Esophagus squamous epithelium (tissue), 5 donors: ENCODE results near the gene DICER1. TPM values are rescaled to one million over a fixed set of nuclear protein-coding genes. Genes with fewer than 3 reads are reported as not detected.

Experiments used
- DNase-seq: peaks from one replicate; lab custom pipeline; 2025; lab: John Stamatoyannopoulos, UW
- H3K27ac ChIP-seq, 4 donors: fragments of 200-600 bp; sonication (generic); one replicate each; pipeline ENCODE4 v1.5.1; 2016 to 2019; ENCODE audit warnings: mild to moderate bottlenecking in 1 of 4
- H3K27me3 ChIP-seq, 4 donors: fragments of 200-600 bp; sonication (generic); 1 replicate in 3 of 4; 2 replicates in 1 of 4; pipeline versions ENCODE4 v1.5.1 to v1.6.0; 2017 to 2021; ENCODE audit warnings: antibody characterized with exemption in 1 of 4
- H3K36me3 ChIP-seq, 3 donors: fragments of 200-600 bp; sonication (generic); one replicate each; pipeline ENCODE4 v1.5.1; 2016 to 2019
- H3K4me1 ChIP-seq, 3 donors: fragments of 200-600 bp; sonication (generic); one replicate each; pipeline ENCODE4 v1.5.1; 2017 to 2019
- H3K4me3 ChIP-seq, 4 donors: fragments of 200-600 bp; sonication (generic); 1 replicate in 3 of 4; 2 replicates in 1 of 4; pipeline ENCODE4 v1.5.1; 2016 to 2019; ENCODE audit warnings: mild to moderate bottlenecking in 2 of 4, moderate library complexity in 1 of 4
- H3K9me3 ChIP-seq, 3 donors: fragments of 200-600 bp; sonication (generic); one replicate each; pipeline ENCODE4 v1.5.1; 2016 to 2019
- POLR2A ChIP-seq, 4 donors: fragments of 450-650 bp; IDR thresholded peaks; one replicate each; pipeline ENCODE4 v1.6.1; 2017; ENCODE audit warnings: antibody characterized with exemption in 4 of 4, mild to moderate bottlenecking in 4 of 4, moderate library complexity in 3 of 4
- WGBS, 2 donors: methylation state at CpG; one replicate each; pipeline ENCODE4 v1.1.5; 2018; 5-methylcytosine and 5-hydroxymethylcytosine counted together
- intact Hi-C: fragments of 100-400 bp; cut with DNase I; formaldehyde crosslinking; loops from one replicate; pipeline ENCODE4 v1.15.0; 2022
- total RNA-seq, 4 donors: library from RNA; depleted of rRNA; stranded (reverse); fragments of >200 nt; gene quantifications; one replicate each; pipeline ENCODE4 v1.1.0, GENCODE V29; 2016
- TF ChIP-seq, protein P1 (sequence below), 6 experiments: fragments of 450-650 bp in 4 of 6; fragments of 200-600 bp in 2 of 6; sonication (generic) in 2 of 6; IDR thresholded peaks; one replicate each; pipeline ENCODE4 v1.5.1; 2016 to 2019; ENCODE audit warnings: antibody characterized with exemption in 6 of 6, mild to moderate bottlenecking in 4 of 6, moderate library complexity in 4 of 6
- donor health status: DM: yes; HTN: yes; CAD: no.

DICER1 gene
- total RNA-seq, 4 donors from 2014 or later = 39.4 to 79.7 (median 55.7) TPM

GRCh38 chr14:95199298-95199983 lies 42.1 kb upstream of the DICER1 start:
- Histone ChIP-seq H3K9me3 (no peaks in the 10 kb centered on the region), H3K27ac (no peak overlapping the region), H3K4me3 (no peak overlapping the region), H3K27me3 (no peaks in the 10 kb centered on the region), H3K36me3 (peaks cover 0 to 24% (median 5%) of the 10 kb centered on the region in 3 donors), H3K4me1 (peaks cover 0 to 24% (median 0%) of the 10 kb centered on the region in 3 donors)
- WGBS, 2 donors = 81 to 82% methylated on average over 7 to 8 of the region's 8 CpGs
- TF ChIP-seq, protein P1, sequence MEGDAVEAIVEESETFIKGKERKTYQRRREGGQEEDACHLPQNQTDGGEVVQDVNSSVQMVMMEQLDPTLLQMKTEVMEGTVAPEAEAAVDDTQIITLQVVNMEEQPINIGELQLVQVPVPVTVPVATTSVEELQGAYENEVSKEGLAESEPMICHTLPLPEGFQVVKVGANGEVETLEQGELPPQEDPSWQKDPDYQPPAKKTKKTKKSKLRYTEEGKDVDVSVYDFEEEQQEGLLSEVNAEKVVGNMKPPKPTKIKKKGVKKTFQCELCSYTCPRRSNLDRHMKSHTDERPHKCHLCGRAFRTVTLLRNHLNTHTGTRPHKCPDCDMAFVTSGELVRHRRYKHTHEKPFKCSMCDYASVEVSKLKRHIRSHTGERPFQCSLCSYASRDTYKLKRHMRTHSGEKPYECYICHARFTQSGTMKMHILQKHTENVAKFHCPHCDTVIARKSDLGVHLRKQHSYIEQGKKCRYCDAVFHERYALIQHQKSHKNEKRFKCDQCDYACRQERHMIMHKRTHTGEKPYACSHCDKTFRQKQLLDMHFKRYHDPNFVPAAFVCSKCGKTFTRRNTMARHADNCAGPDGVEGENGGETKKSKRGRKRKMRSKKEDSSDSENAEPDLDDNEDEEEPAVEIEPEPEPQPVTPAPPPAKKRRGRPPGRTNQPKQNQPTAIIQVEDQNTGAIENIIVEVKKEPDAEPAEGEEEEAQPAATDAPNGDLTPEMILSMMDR (IDR thresholded peaks at IDR 0.05) = no peak
- TF ChIP-seq POLR2A (IDR thresholded peaks at IDR 0.05) = no peak
- intact Hi-C loops = no loop called here
- DNase-seq = no peak

GRCh38 chr14:95198320-95198719 lies 41.0 kb upstream of the DICER1 start:
- Histone ChIP-seq H3K36me3 (peaks cover 0 to 16% (median 0%) of the 10 kb centered on the region in 3 donors), H3K4me1 (peaks cover 0 to 24% (median 0%) of the 10 kb centered on the region in 3 donors), H3K27me3 (no peaks in the 10 kb centered on the region), H3K4me3 (no peak overlapping the region), H3K27ac (peak overlapping the region in 1 of 4 donors; percentile 49), H3K9me3 (no peaks in the 10 kb centered on the region)
- TF ChIP-seq POLR2A (IDR thresholded peaks at IDR 0.05) = no peak
- TF ChIP-seq, protein P1 (IDR thresholded peaks at IDR 0.05) = no peak
- DNase-seq = no peak
- intact Hi-C loops = no loop called here
- WGBS, 2 donors = 73 to 94% methylated on average over 3 to 5 of the region's 9 CpGs

GRCh38 chr14:95197551-95197950 lies 40.2 kb upstream of the DICER1 start:
- H3K36me3 ChIP-seq = peaks cover 0 to 8% (median 0%) of the 10 kb centered on the region in 3 donors
- no peaks in the 10 kb centered on the region for H3K9me3 ChIP-seq
- intact Hi-C loops = no loop called here
- no peaks in the 10 kb centered on the region for H3K27me3 ChIP-seq
- peak overlapping the region in 3 of 4 donors; percentile 25 to 51 (median 49) for H3K27ac ChIP-seq
- peaks cover 0 to 24% (median 0%) of the 10 kb centered on the region in 3 donors for H3K4me1 ChIP-seq
- TF ChIP-seq, protein P1 (IDR thresholded peaks at IDR 0.05) = no peak
- TF ChIP-seq POLR2A (IDR thresholded peaks at IDR 0.05) = no peak
- WGBS, 2 donors = 48 to 73% methylated on average over 4 to 8 of the region's 8 CpGs
- no peak overlapping the region for H3K4me3 ChIP-seq
- DNase-seq = no peak

DNA sequence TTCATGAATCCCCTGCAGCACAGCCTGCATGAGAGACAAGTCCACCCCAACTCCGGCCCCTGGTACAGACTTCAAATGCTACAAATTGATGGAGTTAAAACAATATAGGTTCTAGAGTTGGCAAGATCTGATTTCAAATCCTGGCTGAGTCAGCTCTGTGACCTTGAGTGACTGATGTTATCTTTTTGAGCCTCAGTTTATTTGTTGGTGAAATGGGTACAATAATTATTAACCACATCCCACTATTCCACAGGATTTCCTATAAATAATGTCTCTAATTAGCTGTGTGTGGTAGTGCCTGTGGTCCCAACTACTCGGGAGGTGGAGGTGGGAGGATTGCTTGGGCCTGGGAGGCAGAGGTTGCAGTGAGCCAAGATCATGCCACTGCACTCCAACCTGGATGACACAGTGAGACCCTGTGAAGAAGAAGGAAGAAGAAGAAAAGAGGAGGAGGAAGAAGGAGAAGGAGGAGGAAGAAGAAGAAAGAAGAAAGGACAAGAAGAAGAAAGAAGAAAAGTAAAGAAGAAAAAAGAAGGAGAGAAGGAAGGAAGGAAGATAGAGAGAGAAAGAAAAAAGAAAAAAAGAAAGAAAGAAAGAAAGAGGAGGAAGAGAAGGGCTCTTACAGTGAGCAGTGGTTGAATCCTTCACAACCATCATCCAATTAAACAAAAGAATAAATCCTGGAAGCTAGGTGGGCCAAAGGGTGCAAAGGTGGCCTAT lies 39.7 kb upstream of the DICER1 start:
- intact Hi-C loops = no loop called here
- 78 to 86% methylated on average over 2 of the region's 2 CpGs for WGBS, 2 donors
- H3K36me3 ChIP-seq = peaks cover 0 to 8% (median 0%) of the 10 kb centered on the region in 3 donors
- DNase-seq = no peak
- peaks cover 0 to 24% (median 0%) of the 10 kb centered on the region in 3 donors for H3K4me1 ChIP-seq
- H3K4me3 ChIP-seq = no peak overlapping the region
- TF ChIP-seq, protein P1 (IDR thresholded peaks at IDR 0.05) = no peak
- no peak for TF ChIP-seq POLR2A (IDR thresholded peaks at IDR 0.05)
- H3K9me3 ChIP-seq = no peaks in the 10 kb centered on the region
- H3K27me3 ChIP-seq = no peaks in the 10 kb centered on the region
- H3K27ac ChIP-seq = peak overlapping the region in 3 of 4 donors; percentile 25 to 51 (median 49)

GRCh38 chr14:95196268-95196667 lies 38.9 kb upstream of the DICER1 start:
- intact Hi-C loops = no loop called here
- H3K27ac ChIP-seq = no peak overlapping the region
- no peak for DNase-seq

More at GRCh38 chr14:95196268-95196667, 38.9 kb upstream of the DICER1 start:
- no peaks in the 10 kb centered on the region for H3K9me3 ChIP-seq
- H3K27me3 ChIP-seq = no peaks in the 10 kb centered on the region
- peaks cover 0 to 14% (median 0%) of the 10 kb centered on the region in 3 donors for H3K36me3 ChIP-seq
- TF ChIP-seq, protein P1 (IDR thresholded peaks at IDR 0.05) = peak in 1 of 6 experiments; percentile 32
- TF ChIP-seq POLR2A (IDR thresholded peaks at IDR 0.05) = no peak
- 43 to 49% methylated on average over 5 of the region's 5 CpGs for WGBS, 2 donors
- H3K4me3 ChIP-seq = no peak overlapping the region
- peaks cover 0 to 24% (median 0%) of the 10 kb centered on the region in 3 donors for H3K4me1 ChIP-seq
